Measurements from ENCODE around the gene RNPEP.

GRCh38 chr1:202012544-202013478 lies 30.4 kb downstream of the RNPEP start:
- TF ChIP-seq EP300 (IDR thresholded peaks at IDR 0.05) (no peak), CTCF (IDR thresholded peaks at IDR 0.05) (no peak)

All from sigmoid colon (tissue), 4 donors.